Tibial nerve (tissue), 4 donors: ENCODE data around the gene EFNA4. TPM values are rescaled to one million over a fixed set of nuclear protein-coding genes. Genes with fewer than 3 reads are reported as not detected.
"Not testable (repeated sequence)": the region's sequence is repeated elsewhere in the genome, so short reads cannot be mapped to it uniquely, and the experiment has no call there.

Source experiments
- DNase-seq, 2 donors: peaks; one replicate each; pipeline ENCODE4 v3.0.0-alpha.2; 2019; ENCODE audit warnings: low spot score in 2 of 2
- H3K27ac ChIP-seq, 4 donors: fragments of 200-600 bp; sonication (generic) in 3 of 4; one replicate each; pipeline ENCODE4 v1.5.1; 2017 to 2019; ENCODE audit warnings: mild to moderate bottlenecking in 1 of 4
- H3K27me3 ChIP-seq, 2 donors: fragments of 200-600 bp; sonication (generic) in 1 of 2; one replicate each; pipeline versions ENCODE4 v1.5.1 to v1.6.0; 2017 to 2019
- H3K36me3 ChIP-seq, 3 donors: fragments of 200-600 bp; sonication (generic); one replicate each; pipeline ENCODE4 v1.5.1; 2018 to 2019
- H3K4me1 ChIP-seq, 4 donors: fragments of 200-600 bp; sonication (generic) in 3 of 4; one replicate each; pipeline ENCODE4 v1.5.1; 2017 to 2019
- H3K4me3 ChIP-seq, 4 donors: fragments of 200-600 bp; sonication (generic) in 3 of 4; one replicate each; pipeline ENCODE4 v1.5.1; 2017 to 2019; ENCODE audit warnings: mild to moderate bottlenecking in 1 of 4, moderate library complexity in 1 of 4
- H3K9me3 ChIP-seq, 4 donors: fragments of 200-600 bp; sonication (generic) in 3 of 4; one replicate each; pipeline ENCODE4 v1.5.1; 2017 to 2019
- CTCF ChIP-seq, 5 experiments: fragments of 200-600 bp in 3 of 5; fragments of 450-650 bp in 2 of 5; sonication (generic) in 3 of 5; IDR thresholded peaks; one replicate each; pipeline ENCODE4 v1.5.1; 2016 to 2019; ENCODE audit warnings: antibody characterized with exemption in 5 of 5, mild to moderate bottlenecking in 3 of 5, moderate library complexity in 2 of 5
- EP300 ChIP-seq, 2 donors: sonication (generic); formaldehyde crosslinking; IDR thresholded peaks; one replicate each; pipeline ENCODE4 v1.6.1; 2017; ENCODE audit warnings: antibody characterized with exemption in 2 of 2, mild to moderate bottlenecking in 1 of 2
- POLR2A ChIP-seq, 2 donors: fragments of 450-650 bp; IDR thresholded peaks; one replicate each; pipeline ENCODE4 v1.6.1; 2017; ENCODE audit warnings: antibody characterized with exemption in 2 of 2, mild to moderate bottlenecking in 2 of 2, moderate library complexity in 2 of 2
- WGBS, 2 donors: methylation state at CpG; one replicate each; pipeline ENCODE4 v1.1.5; 2018; 5-methylcytosine and 5-hydroxymethylcytosine counted together
- total RNA-seq, 4 donors: library from RNA; depleted of rRNA; stranded (reverse); fragments of >200 nt; gene quantifications; one replicate each; pipeline ENCODE4 v1.1.0, GENCODE V29; 2016

The EFNA4 gene
- total RNA-seq, 4 donors from 2014 or later, result 0.87 to 4.2 (median 1.8) TPM

GRCh38 chr1:155116113-155116764, 52.7 kb downstream of the EFNA4 start:
- no peak for DNase-seq

GRCh38 chr1:155117610-155118009, 54.1 kb downstream of the EFNA4 start:
- Histone ChIP-seq H3K4me3 (no peak overlapping the region), H3K9me3 (no peaks in the 10 kb centered on the region), H3K36me3 (no peaks in the 10 kb centered on the region), H3K27me3 (no peaks in the 10 kb centered on the region), H3K4me1 (no peaks in the 10 kb centered on the region), H3K27ac (no peak overlapping the region)
- 62 to 71% methylated on average over 4 of the region's 4 CpGs for WGBS, 2 donors
- no peak for DNase-seq
- no peak for TF ChIP-seq CTCF (IDR thresholded peaks at IDR 0.05)
- no peak for TF ChIP-seq EP300 (IDR thresholded peaks at IDR 0.05)
- TF ChIP-seq POLR2A (IDR thresholded peaks at IDR 0.05), result no peak

More at GRCh38 chr1:155116113-155116764, 52.7 kb downstream of the EFNA4 start:
- Histone ChIP-seq H3K4me3 (no peak overlapping the region), H3K27me3 (no peaks in the 10 kb centered on the region), H3K4me1 (no peaks in the 10 kb centered on the region), H3K27ac (no peak overlapping the region), H3K9me3 (no peaks in the 10 kb centered on the region), H3K36me3 (no peaks in the 10 kb centered on the region)
- 70% methylated on average over 5 of the region's 5 CpGs for WGBS, 2 donors
- no peak for TF ChIP-seq EP300 (IDR thresholded peaks at IDR 0.05)
- TF ChIP-seq POLR2A (IDR thresholded peaks at IDR 0.05), result no peak
- no peak for TF ChIP-seq CTCF (IDR thresholded peaks at IDR 0.05)

- not testable (repeated sequence) for H3K9me3 ChIP-seq, DNase-seq, H3K27me3 ChIP-seq, H3K4me3 ChIP-seq, H3K4me1 ChIP-seq, H3K27ac ChIP-seq, H3K36me3 ChIP-seq
- WGBS, 2 donors, result 90 to 91% methylated on average over 7 of the region's 7 CpGs
Measured at GRCh38 chr1:155118090-155118489, 54.5 kb downstream of the EFNA4 start.

Other genes starting within 250 kb of the EFNA4 start
- under 1 TPM; 0.21 to 0.78 (median 0.26) TPM for gene KCNN3, start 193.5 kb upstream of the EFNA4 start, total RNA-seq
- 10 to 100 TPM in 3 of 4 donors, 1 to 10 TPM in 1; 9.0 to 19.8 (median 15.6) TPM for gene PMVK, start 127.0 kb upstream of the EFNA4 start, total RNA-seq
- 100 to 1,000 TPM in 2 of 4 donors, 10 to 100 TPM in 2; 52.5 to 120 (median 97.9) TPM for gene PBXIP1, start 107.6 kb upstream of the EFNA4 start, total RNA-seq
- gene PYGO2, start 102.0 kb upstream of the EFNA4 start, total RNA-seq, result 10 to 100 TPM; 18.6 to 24.3 (median 23.5) TPM
- 100 to 1,000 TPM in 2 of 4 donors, 10 to 100 TPM in 2; 82.9 to 168 (median 101) TPM for gene SHC1, start 93.0 kb upstream of the EFNA4 start, total RNA-seq
- gene CKS1B, start 89.1 kb upstream of the EFNA4 start, total RNA-seq, result 10 to 100 TPM; 35.2 to 40.5 (median 37.3) TPM
- gene FLAD1, start 80.4 kb upstream of the EFNA4 start, total RNA-seq, result 10 to 100 TPM; 17.4 to 33.6 (median 23.6) TPM
- 1 to 10 TPM in 1 of 4 donors, not detected in 3; 1.5 TPM for gene LENEP, start 70.2 kb upstream of the EFNA4 start, total RNA-seq
- gene ZBTB7B, start 60.9 kb upstream of the EFNA4 start, total RNA-seq, result 10 to 100 TPM; 44.6 to 53.4 (median 49.5) TPM
- 1 to 10 TPM in 3 of 4 donors, under 1 TPM in 1; 0.90 to 4.2 (median 1.7) TPM for gene DCST2, start 30.0 kb upstream of the EFNA4 start, total RNA-seq
- 1 to 10 TPM in 1 of 4 donors, under 1 TPM in 2, not detected in 1; 0.21 to 3.5 (median 0.90) TPM for gene DCST1, start 29.9 kb upstream of the EFNA4 start, total RNA-seq
- gene ADAM15, start 12.4 kb upstream of the EFNA4 start, total RNA-seq, result 100 to 1,000 TPM; 111 to 202 (median 168) TPM
- gene EFNA3, start 15.1 kb downstream of the EFNA4 start, total RNA-seq, result 1 to 10 TPM in 2 of 4 donors, under 1 TPM in 1, not detected in 1; 0.63 to 1.2 (median 1.2) TPM
- 10 to 100 TPM; 27.4 to 41.4 (median 34.0) TPM for gene EFNA1, start 64.1 kb downstream of the EFNA4 start, total RNA-seq
- gene SLC50A1, start 72.1 kb downstream of the EFNA4 start, total RNA-seq, result 10 to 100 TPM in 3 of 4 donors, 1 to 10 TPM in 1; 5.7 to 33.9 (median 14.9) TPM
- 100 to 1,000 TPM in 2 of 4 donors, 10 to 100 TPM in 2; 74.7 to 115 (median 95.6) TPM for gene DPM3, start 76.8 kb downstream of the EFNA4 start, total RNA-seq
- 100 to 1,000 TPM; 102 to 167 (median 146) TPM for gene KRTCAP2, start 109.6 kb downstream of the EFNA4 start, total RNA-seq
- 10 to 100 TPM in 2 of 4 donors, 1 to 10 TPM in 2; 6.0 to 20.4 (median 12.7) TPM for gene TRIM46, start 110.1 kb downstream of the EFNA4 start, total RNA-seq
- gene THBS3, start 144.2 kb downstream of the EFNA4 start, total RNA-seq, result 100 to 1,000 TPM in 1 of 4 donors, 10 to 100 TPM in 3; 33.9 to 119 (median 52.6) TPM
- 10 to 100 TPM; 30.1 to 50.7 (median 35.3) TPM for gene MTX1, start 145.0 kb downstream of the EFNA4 start, total RNA-seq
- 10 to 100 TPM; 22.7 to 42.0 (median 26.6) TPM for gene ENTREP3, start 191.7 kb downstream of the EFNA4 start, total RNA-seq
- 10 to 100 TPM; 54.5 to 91.1 (median 65.2) TPM for gene SCAMP3, start 198.6 kb downstream of the EFNA4 start, total RNA-seq
- 10 to 100 TPM; 41.0 to 70.6 (median 52.3) TPM for gene CLK2, start 209.8 kb downstream of the EFNA4 start, total RNA-seq
- gene HCN3, start 213.7 kb downstream of the EFNA4 start, total RNA-seq, result 1 to 10 TPM; 1.7 to 2.7 (median 2.4) TPM
- under 1 TPM in 3 of 4 donors, not detected in 1; 0.20 to 0.66 (median 0.21) TPM for gene PKLR, start 237.7 kb downstream of the EFNA4 start, total RNA-seq
- gene FDPS, start 245.1 kb downstream of the EFNA4 start, total RNA-seq, result 100 to 1,000 TPM in 3 of 4 donors, 10 to 100 TPM in 1; 88.2 to 143 (median 125) TPM